K562 (cell line): Measurements from ENCODE around the gene SPRTN.

Experiments used
- CAMTA2 ChIP-seq: fragments of 250-450 bp; sonication (Bioruptor Pico); conservative IDR thresholded peaks from 2 replicates; pipeline ENCODE4 v1.5.1; 2022
- CBFA2T2 ChIP-seq: fragments of 450-650 bp; conservative IDR thresholded peaks from 2 replicates; pipeline ENCODE4 v1.6.1; 2017; ENCODE audit warnings: mild to moderate bottlenecking
- CREB1 ChIP-seq, 2 experiments: sonication (generic) in 1 of 2; formaldehyde crosslinking in 1 of 2; IDR thresholded peaks; 2 replicates each; pipeline versions ENCODE4 v1.6.1 to v1.8.0; 2012 to 2022; ENCODE audit warnings: inconsistent platforms in 1 of 2, mild to moderate bottlenecking in 1 of 2, missing genetic modification reagents in 1 of 2, moderate library complexity in 1 of 2
- EP300 ChIP-seq: IDR thresholded peaks from 2 replicates; pipeline ENCODE4 v1.6.1; 2012; ENCODE audit warnings: low read length, improper control_type of control experiment
- EP400 ChIP-seq: fragments of 450-650 bp; IDR thresholded peaks from 2 replicates; pipeline ENCODE4 v1.6.1; 2017; ENCODE audit warnings: antibody characterized with exemption, mild to moderate bottlenecking, moderate library complexity
- HIVEP1 ChIP-seq: fragments of 250-450 bp; sonication (Bioruptor Pico); IDR thresholded peaks from 2 replicates; pipeline ENCODE4 v1.4.0; 2020; ENCODE audit warnings: mild to moderate bottlenecking
- MTA1 ChIP-seq: fragments of 450-650 bp; IDR thresholded peaks from 2 replicates; pipeline ENCODE4 v1.6.1; 2017; ENCODE audit warnings: borderline replicate concordance
- POLR2AphosphoS2 ChIP-seq: IDR thresholded peaks from 2 replicates; pipeline ENCODE4 v1.6.1; 2012; ENCODE audit warnings: low read length, improper control_type of control experiment
- POLR2B ChIP-seq: fragments of 450-650 bp; IDR thresholded peaks from 2 replicates; pipeline ENCODE4 v1.6.1; 2018; ENCODE audit warnings: low read depth; ENCODE audit not compliant: partially characterized antibody
- PTTG1 ChIP-seq: fragments of 450-650 bp; IDR thresholded peaks from 2 replicates; pipeline ENCODE4 v1.6.1; 2016; ENCODE audit warnings: low read depth, mild to moderate bottlenecking, missing genetic modification characterization, missing compliant biosample characterization
- ZNF77 ChIP-seq: fragments of 250-450 bp; sonication (Bioruptor Pico); IDR thresholded peaks from 2 replicates; pipeline ENCODE4 v1.5.0; 2020
- TF ChIP-seq, protein P1 (sequence below): sonication (generic); formaldehyde crosslinking; IDR thresholded peaks from 2 replicates; pipeline ENCODE4 v1.4.0; 2020; ENCODE audit warnings: mild to moderate bottlenecking, missing genetic modification reagents

GRCh38 chr1:231326248-231326647 lies 11.8 kb upstream of the SPRTN start:
- TF ChIP-seq HIVEP1 (CRISPR knock-in tag) (no peak), PTTG1 (tag) (no peak), EP300 (no peak), MTA1 (no peak), ZNF77 (CRISPR knock-in tag) (no peak), CBFA2T2 (no peak), CAMTA2 (CRISPR knock-in tag) (no peak), POLR2AphosphoS2 (no peak), EP400 (no peak), CREB1 (IDR thresholded peaks at IDR 0.05) (no peak), CREB1 (CRISPR knock-in tag; IDR thresholded peaks at IDR 0.05) (no peak), POLR2B (no peak)
- TF ChIP-seq, protein P1, sequence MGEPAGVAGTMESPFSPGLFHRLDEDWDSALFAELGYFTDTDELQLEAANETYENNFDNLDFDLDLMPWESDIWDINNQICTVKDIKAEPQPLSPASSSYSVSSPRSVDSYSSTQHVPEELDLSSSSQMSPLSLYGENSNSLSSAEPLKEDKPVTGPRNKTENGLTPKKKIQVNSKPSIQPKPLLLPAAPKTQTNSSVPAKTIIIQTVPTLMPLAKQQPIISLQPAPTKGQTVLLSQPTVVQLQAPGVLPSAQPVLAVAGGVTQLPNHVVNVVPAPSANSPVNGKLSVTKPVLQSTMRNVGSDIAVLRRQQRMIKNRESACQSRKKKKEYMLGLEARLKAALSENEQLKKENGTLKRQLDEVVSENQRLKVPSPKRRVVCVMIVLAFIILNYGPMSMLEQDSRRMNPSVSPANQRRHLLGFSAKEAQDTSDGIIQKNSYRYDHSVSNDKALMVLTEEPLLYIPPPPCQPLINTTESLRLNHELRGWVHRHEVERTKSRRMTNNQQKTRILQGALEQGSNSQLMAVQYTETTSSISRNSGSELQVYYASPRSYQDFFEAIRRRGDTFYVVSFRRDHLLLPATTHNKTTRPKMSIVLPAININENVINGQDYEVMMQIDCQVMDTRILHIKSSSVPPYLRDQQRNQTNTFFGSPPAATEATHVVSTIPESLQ (CRISPR knock-in tag) = no peak
